ENCODE data around the gene RBM38. TPM values are rescaled to one million over a fixed set of nuclear protein-coding genes. Genes with fewer than 3 reads are reported as not detected.
A peak's percentile ranks its signal among the peaks of the same experiment; 100 is the strongest.

Gene RBM38
- total and polyA plus RNA-seq, 2 of the 13 experiments (the other 11 are each of a cell fraction or from before 2014, with no cell fraction given) = 24.2 to 34.2 TPM

DNA sequence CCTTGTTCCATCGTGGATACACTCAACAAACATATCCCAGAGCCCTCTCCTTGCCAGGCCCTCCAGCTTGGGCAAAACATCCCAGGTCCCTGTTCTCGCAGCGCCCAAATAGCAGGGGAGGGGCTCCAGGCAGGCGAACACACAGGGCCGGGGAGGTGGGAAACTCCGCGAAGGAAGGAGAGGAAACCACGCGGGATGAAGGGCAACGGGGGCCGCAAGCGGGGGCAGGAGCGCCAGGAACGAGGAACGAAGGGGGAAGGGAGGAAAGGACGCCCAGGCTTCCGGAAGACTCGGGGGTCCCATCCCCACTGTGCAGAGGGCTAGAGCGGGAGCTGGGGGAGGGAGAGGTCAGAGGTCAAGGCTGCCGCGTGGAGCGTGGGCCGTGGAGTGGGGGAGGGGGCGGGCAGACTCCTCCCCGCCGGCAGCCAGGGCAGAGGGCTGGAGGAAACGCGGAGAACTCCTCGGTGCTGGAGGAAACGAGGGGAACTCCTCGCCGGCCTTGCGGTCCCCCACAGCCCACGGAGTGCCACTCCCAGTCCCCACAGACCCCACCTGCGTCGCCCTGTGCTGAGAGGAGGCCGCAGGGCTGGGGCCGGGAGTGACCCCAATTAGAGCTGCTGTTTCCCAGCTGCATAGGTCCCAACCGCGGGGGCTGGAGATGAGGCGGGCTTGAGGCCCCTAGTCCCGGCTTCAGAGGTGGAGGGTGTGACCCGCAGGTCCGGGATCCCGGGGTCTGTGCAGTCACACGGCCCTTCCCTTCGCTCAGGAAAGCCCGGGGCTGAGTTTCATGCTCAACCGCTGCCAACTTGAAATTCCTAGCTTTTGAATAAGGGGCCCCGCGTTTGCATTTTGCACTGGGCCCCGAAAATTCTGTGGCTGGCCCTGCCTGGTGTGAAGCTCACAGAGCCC lies 1.2 kb upstream of the RBM38 start (continued):
- TF ChIP-seq ZNF33A (CRISPR knock-in tag; IDR thresholded peaks at IDR 0.05; ENCODE audit: borderline replicate concordance) (no peak), RNF2 (conservative IDR thresholded peaks at IDR 0.05; ENCODE audit: low read depth) (no peak), REPIN1 (CRISPR knock-in tag; IDR thresholded peaks at IDR 0.05; ENCODE audit: borderline replicate concordance, low read depth) (no peak), JDP2 (CRISPR knock-in tag; IDR thresholded peaks at IDR 0.05; ENCODE audit: borderline replicate concordance) (no peak), PHF8 (CRISPR knock-in tag; IDR thresholded peaks at IDR 0.05) (peak; percentile 18; the same call in 1 of the 2 replicates), CENPX (CRISPR knock-in tag; IDR thresholded peaks at IDR 0.05) (no peak), NR2F6 (IDR thresholded peaks at IDR 0.05) (peak; percentile 88), NR2F6 (CRISPR knock-in tag; IDR thresholded peaks at IDR 0.05) (peak; percentile 79), ZNF350 (CRISPR knock-in tag; IDR thresholded peaks at IDR 0.05; ENCODE audit: borderline replicate concordance, low read depth) (no peak), ZNF225 (CRISPR knock-in tag; IDR thresholded peaks at IDR 0.05) (no peak; the same call in 1 of the 2 replicates), PCBP1 (IDR thresholded peaks at IDR 0.05; ENCODE audit: borderline replicate concordance, low read depth, low read length) (peak; percentile 84; the same call in 1 of the 2 replicates)
- TF ChIP-seq, protein P1, sequence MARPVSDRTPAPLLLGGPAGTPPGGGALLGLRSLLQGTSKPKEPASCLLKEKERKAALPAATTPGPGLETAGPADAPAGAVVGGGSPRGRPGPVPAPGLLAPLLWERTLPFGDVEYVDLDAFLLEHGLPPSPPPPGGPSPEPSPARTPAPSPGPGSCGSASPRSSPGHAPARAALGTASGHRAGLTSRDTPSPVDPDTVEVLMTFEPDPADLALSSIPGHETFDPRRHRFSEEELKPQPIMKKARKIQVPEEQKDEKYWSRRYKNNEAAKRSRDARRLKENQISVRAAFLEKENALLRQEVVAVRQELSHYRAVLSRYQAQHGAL (CRISPR knock-in tag; IDR thresholded peaks at IDR 0.05; ENCODE audit: not compliant biosample characterization) = no peak
- TF ChIP-seq, protein P2, sequence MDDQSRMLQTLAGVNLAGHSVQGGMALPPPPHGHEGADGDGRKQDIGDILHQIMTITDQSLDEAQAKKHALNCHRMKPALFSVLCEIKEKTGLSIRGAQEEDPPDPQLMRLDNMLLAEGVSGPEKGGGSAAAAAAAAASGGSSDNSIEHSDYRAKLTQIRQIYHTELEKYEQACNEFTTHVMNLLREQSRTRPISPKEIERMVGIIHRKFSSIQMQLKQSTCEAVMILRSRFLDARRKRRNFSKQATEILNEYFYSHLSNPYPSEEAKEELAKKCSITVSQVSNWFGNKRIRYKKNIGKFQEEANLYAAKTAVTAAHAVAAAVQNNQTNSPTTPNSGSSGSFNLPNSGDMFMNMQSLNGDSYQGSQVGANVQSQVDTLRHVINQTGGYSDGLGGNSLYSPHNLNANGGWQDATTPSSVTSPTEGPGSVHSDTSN (CRISPR knock-in tag; IDR thresholded peaks at IDR 0.05; ENCODE audit: borderline replicate concordance) = 0 out of 2 replicates have a peak, but pooled peaks have one; percentile 4
- TF ChIP-seq, protein P3, sequence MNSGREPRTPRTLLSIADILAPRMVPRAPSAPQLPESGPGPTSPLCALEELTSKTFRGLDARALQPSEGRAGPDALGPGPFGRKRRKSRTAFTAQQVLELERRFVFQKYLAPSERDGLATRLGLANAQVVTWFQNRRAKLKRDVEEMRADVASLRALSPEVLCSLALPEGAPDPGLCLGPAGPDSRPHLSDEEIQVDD (CRISPR knock-in tag; IDR thresholded peaks at IDR 0.05; ENCODE audit: borderline replicate concordance) = 0 out of 2 replicates have a peak, but pooled peaks have one; percentile 51
- TF ChIP-seq, protein P4, sequence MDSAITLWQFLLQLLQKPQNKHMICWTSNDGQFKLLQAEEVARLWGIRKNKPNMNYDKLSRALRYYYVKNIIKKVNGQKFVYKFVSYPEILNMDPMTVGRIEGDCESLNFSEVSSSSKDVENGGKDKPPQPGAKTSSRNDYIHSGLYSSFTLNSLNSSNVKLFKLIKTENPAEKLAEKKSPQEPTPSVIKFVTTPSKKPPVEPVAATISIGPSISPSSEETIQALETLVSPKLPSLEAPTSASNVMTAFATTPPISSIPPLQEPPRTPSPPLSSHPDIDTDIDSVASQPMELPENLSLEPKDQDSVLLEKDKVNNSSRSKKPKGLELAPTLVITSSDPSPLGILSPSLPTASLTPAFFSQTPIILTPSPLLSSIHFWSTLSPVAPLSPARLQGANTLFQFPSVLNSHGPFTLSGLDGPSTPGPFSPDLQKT (CRISPR knock-in tag; IDR thresholded peaks at IDR 0.05; ENCODE audit: borderline replicate concordance) = no peak
- TF ChIP-seq, protein P5, sequence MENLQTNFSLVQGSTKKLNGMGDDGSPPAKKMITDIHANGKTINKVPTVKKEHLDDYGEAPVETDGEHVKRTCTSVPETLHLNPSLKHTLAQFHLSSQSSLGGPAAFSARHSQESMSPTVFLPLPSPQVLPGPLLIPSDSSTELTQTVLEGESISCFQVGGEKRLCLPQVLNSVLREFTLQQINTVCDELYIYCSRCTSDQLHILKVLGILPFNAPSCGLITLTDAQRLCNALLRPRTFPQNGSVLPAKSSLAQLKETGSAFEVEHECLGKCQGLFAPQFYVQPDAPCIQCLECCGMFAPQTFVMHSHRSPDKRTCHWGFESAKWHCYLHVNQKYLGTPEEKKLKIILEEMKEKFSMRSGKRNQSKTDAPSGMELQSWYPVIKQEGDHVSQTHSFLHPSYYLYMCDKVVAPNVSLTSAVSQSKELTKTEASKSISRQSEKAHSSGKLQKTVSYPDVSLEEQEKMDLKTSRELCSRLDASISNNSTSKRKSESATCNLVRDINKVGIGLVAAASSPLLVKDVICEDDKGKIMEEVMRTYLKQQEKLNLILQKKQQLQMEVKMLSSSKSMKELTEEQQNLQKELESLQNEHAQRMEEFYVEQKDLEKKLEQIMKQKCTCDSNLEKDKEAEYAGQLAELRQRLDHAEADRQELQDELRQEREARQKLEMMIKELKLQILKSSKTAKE (CRISPR knock-in tag; IDR thresholded peaks at IDR 0.05; ENCODE audit: borderline replicate concordance) = no peak
